ENCODE results near the gene PPDPF. TPM values are rescaled to one million over a fixed set of nuclear protein-coding genes. Genes with fewer than 3 reads are reported as not detected.
A peak's percentile ranks its signal among the peaks of the same experiment; 100 is the strongest.

PPDPF gene
- total and polyA plus RNA-seq, 4 donors: 36.9 to 545 (median 474) TPM

DNA sequence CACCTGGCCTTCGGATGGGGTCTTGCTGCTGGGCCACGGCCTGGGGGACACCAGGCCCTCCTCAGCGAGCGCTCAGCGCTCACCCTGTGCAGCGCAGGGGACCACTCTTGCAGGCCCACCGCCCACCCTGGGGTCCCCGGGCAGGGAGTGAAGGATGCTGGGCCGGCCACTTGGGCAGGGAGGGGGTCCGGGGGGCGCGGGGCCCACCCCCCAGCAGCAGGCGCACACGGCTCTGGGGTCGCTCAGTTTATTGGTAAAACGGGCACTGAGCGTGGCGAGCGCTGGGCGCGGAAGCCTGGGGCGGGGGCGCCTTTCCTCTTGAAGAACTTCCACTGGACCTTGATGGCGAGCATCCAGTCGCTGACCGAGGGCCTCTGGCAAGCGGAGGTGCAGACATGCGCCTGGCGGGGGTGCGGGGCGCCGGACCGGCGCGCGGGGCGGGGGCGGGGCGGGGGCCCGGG is 32.8 kb upstream of the PPDPF start:
- H3K27me3 ChIP-seq (ENCODE audit: control insufficient read depth in 3 of 3, insufficient read depth in 3 of 3, low read length in 2 of 3): peaks cover 13 to 28% (median 16%) of the 10 kb centered on the region in 3 donors
- no peaks in the 10 kb centered on the region for H3K36me3 ChIP-seq (ENCODE audit: control insufficient read depth in 4 of 4, insufficient read depth in 4 of 4, low read length in 4 of 4)
- 11 to 16% methylated on average over 26 to 39 of the region's 40 CpGs for WGBS, 2 donors
- ATAC-seq (ENCODE audit: insufficient read depth, low FRiP score) (no peak), DNase-seq (peak in 1 of 3 donors; percentile 38)
- H3K9ac ChIP-seq (ENCODE audit: insufficient read depth in 1 of 2, low read length in 2 of 2): no peak overlapping the region
- H3K9me3 ChIP-seq (ENCODE audit: control insufficient read depth in 4 of 4, insufficient read depth in 3 of 4, low read length in 3 of 4): peaks cover 0 to 11% (median 0%) of the 10 kb centered on the region in 4 donors
- no peak overlapping the region for H3K27ac ChIP-seq (ENCODE audit: low read depth in 1 of 2, low read length in 1 of 2)
- H3K4me1 ChIP-seq (ENCODE audit: control insufficient read depth in 5 of 5, insufficient read depth in 5 of 5, low read length in 5 of 5): peaks cover 0 to 5% (median 0%) of the 10 kb centered on the region in 5 donors
- no peak overlapping the region for H3K4me3 ChIP-seq
- TF ChIP-seq, protein P1, sequence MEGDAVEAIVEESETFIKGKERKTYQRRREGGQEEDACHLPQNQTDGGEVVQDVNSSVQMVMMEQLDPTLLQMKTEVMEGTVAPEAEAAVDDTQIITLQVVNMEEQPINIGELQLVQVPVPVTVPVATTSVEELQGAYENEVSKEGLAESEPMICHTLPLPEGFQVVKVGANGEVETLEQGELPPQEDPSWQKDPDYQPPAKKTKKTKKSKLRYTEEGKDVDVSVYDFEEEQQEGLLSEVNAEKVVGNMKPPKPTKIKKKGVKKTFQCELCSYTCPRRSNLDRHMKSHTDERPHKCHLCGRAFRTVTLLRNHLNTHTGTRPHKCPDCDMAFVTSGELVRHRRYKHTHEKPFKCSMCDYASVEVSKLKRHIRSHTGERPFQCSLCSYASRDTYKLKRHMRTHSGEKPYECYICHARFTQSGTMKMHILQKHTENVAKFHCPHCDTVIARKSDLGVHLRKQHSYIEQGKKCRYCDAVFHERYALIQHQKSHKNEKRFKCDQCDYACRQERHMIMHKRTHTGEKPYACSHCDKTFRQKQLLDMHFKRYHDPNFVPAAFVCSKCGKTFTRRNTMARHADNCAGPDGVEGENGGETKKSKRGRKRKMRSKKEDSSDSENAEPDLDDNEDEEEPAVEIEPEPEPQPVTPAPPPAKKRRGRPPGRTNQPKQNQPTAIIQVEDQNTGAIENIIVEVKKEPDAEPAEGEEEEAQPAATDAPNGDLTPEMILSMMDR (IDR thresholded peaks at IDR 0.05; ENCODE audit: control extremely low read depth, extremely low read depth): no peak

DNA sequence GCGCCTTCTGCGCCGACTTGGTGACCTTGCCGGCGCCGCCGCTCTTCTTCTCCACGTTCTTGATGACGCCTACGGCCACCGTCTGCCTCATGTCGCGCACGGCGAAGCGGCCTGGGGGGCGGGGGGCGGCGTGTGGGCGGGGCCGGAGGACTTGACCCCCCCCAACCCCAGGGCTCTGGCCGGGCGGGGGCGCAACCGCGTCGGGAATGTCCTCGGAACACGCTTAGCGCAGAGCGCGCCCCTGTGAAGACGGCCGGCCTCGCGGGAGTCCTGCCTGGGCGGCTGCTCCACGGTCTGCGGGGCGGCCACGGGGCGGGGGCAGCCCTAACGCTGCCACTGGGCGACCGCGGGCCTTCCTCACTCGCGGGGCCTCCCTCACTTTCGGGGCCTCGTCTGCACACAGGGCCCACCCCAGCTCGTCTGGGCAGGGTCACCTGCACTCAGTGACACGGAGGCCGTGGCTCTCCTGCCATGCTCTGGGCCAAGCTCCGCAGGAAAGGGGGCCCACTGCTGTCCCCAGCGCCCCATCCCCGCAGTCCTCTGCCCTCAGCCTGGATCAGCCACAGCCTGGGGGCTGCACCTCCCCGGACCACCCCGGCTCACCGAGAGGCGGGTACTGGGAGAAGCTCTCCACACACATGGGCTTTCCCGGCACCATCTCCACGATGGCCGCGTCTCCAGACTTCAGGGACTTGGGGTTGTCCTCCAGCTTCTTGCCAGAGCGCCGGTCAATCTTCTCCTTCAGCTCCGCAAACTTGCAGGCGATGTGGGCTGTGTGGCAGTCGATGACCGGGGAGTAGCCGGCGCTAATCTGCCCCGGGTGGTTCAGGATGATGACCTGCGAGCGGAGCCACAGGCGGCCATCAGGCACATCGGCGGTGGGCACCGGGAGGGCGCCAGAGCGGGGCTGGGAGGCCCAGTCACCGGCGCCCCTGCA is 32.0 kb upstream of the PPDPF start:
- no peaks in the 10 kb centered on the region for H3K4me1 ChIP-seq (ENCODE audit: control insufficient read depth in 5 of 5, insufficient read depth in 5 of 5, low read length in 5 of 5)
- DNase-seq (no peak), ATAC-seq (ENCODE audit: insufficient read depth, low FRiP score) (no peak)
- TF ChIP-seq, protein P1 (IDR thresholded peaks at IDR 0.05; ENCODE audit: control extremely low read depth, extremely low read depth): no peak
- H3K36me3 ChIP-seq (ENCODE audit: control insufficient read depth in 4 of 4, insufficient read depth in 4 of 4, low read length in 4 of 4): no peaks in the 10 kb centered on the region
- no peak overlapping the region for H3K27ac ChIP-seq (ENCODE audit: low read depth in 1 of 2, low read length in 1 of 2)
- peaks cover 13 to 28% (median 16%) of the 10 kb centered on the region in 3 donors for H3K27me3 ChIP-seq (ENCODE audit: control insufficient read depth in 3 of 3, insufficient read depth in 3 of 3, low read length in 2 of 3)
- 12 to 19% methylated on average over 61 to 83 of the region's 83 CpGs for WGBS, 2 donors
- no peak overlapping the region for H3K9ac ChIP-seq (ENCODE audit: insufficient read depth in 1 of 2, low read length in 2 of 2)
- peaks cover 0 to 11% (median 0%) of the 10 kb centered on the region in 4 donors for H3K9me3 ChIP-seq (ENCODE audit: control insufficient read depth in 4 of 4, insufficient read depth in 3 of 4, low read length in 3 of 4)
- H3K4me3 ChIP-seq: no peak overlapping the region

DNA sequence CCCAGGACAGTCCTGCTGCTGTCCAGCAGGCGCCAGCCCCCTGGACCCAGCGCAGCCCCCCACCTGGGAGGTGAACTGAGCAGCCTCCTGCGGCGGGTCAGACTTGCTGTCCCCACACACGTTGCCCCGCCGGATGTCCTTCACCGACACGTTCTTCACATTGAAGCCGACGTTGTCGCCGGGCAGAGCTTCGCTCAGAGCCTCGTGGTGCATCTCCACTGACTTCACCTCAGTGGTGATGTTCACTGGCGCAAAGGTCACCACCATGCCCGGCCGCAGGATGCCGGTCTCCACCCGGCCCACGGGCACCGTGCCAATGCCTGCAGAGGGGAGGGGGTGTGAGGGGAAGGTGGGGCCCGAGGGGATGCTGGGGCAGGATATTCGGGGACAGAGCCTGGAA is 30.1 kb upstream of the PPDPF start:
- Histone ChIP-seq H3K9me3 (ENCODE audit: control insufficient read depth in 4 of 4, insufficient read depth in 3 of 4, low read length in 3 of 4) (peaks cover 0 to 11% (median 0%) of the 10 kb centered on the region in 4 donors), H3K27me3 (ENCODE audit: control insufficient read depth in 3 of 3, insufficient read depth in 3 of 3, low read length in 2 of 3) (peaks cover 15 to 32% (median 16%) of the 10 kb centered on the region in 3 donors), H3K9ac (ENCODE audit: insufficient read depth in 1 of 2, low read length in 2 of 2) (no peak overlapping the region), H3K4me3 (no peak overlapping the region), H3K36me3 (ENCODE audit: control insufficient read depth in 4 of 4, insufficient read depth in 4 of 4, low read length in 4 of 4) (no peaks in the 10 kb centered on the region), H3K4me1 (ENCODE audit: control insufficient read depth in 5 of 5, insufficient read depth in 5 of 5, low read length in 5 of 5) (no peaks in the 10 kb centered on the region), H3K27ac (ENCODE audit: low read depth in 1 of 2, low read length in 1 of 2) (no peak overlapping the region)
- TF ChIP-seq, protein P1 (IDR thresholded peaks at IDR 0.05; ENCODE audit: control extremely low read depth, extremely low read depth): no peak
- DNase-seq: no peak
- WGBS, 2 donors: 64 to 76% methylated on average over 24 of the region's 24 CpGs
- ATAC-seq (ENCODE audit: insufficient read depth, low FRiP score): no peak

All from lung (tissue), 12 donors.